Inferior parietal cortex (tissue), 1 donor: ENCODE results near the gene PHF5A.
"Not testable (repeated sequence)": the region's sequence is repeated elsewhere in the genome, so short reads cannot be mapped to it uniquely, and the experiment has no call there.

Source experiments
- DNase-seq: peaks from one replicate; pipeline ENCODE4 v3.0.0-alpha.2; 2016; ENCODE audit errors: extremely low spot score

Gene PHF5A

GRCh38 chr22:41447435-41448188 is 20.9 kb downstream of the PHF5A start:
- DNase-seq, result peak; percentile 69

DNA sequence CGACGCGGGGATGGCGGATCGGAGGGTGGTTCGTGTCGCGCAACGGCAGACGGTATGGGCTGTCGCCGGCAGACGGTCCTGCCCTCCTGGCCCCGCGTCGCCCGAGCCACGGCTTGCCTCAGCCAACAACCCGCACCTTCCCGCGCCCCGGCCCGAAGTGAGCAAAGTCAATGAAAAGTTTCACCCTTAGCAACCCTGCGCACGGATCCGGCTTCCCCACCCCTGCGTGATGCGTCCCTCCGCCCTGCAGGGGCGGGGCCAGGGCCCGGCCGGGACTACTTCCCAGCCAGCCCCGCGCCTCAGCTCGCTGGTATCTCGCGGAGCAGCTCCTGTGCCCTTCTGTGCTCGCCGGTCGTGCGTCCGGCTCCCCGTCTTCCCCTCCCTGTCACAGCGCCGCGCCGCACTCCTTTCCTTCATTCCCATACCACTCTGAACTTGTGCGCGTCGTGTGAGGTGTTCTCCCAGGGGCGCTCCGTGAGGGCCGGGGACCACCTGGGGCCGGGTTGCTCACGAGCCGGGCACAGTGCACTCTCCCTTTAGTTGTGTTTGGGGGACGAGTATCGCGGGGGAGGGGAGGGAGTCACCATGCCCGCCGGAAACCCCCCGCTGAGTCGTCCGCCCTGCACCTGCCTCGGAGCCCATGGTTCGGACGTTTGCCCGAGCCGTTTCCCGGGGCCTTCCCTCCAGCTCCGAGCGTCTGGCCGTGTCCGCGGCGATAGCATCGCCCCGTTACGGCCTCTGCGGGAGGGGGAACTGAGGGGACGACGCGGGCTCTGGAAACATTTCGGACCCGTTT is 21.7 kb downstream of the PHF5A start, which contains the start of gene TOB2:
TSS of gene TOB2 (minus strand) at position 163 of the 796 bp plus-strand sequence. CDS start 9,456 bp downstream, outside the sequence.
- DNase-seq, result peak; percentile 95

DNA sequence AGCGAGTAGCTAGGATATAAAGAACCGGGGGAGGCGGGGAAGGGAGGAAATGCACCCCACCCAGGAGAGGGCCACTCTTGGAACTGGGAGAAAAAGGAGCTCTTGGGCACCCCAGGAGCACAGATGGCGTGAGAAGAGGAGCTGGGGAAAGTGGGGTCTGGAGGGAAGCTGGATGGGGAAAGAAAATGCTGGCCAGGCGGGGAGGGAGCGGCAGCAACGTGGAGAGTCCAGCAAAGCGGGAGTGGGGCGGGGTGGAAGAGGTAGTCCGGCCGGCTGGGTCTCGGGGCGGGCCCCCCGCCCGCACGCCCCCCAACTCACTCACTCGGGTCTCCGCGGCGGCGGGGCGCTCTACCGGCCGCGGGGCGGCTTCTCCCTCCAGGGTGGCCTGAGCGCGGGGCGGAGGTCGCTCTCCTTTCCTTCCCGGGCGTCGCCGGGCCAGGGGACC is 22.4 kb downstream of the PHF5A start:
- no peak for DNase-seq

- peak; percentile 60 for DNase-seq
These were observed 23.1 kb downstream of the PHF5A start for GRCh38 chr22:41445129-41446056.

DNA sequence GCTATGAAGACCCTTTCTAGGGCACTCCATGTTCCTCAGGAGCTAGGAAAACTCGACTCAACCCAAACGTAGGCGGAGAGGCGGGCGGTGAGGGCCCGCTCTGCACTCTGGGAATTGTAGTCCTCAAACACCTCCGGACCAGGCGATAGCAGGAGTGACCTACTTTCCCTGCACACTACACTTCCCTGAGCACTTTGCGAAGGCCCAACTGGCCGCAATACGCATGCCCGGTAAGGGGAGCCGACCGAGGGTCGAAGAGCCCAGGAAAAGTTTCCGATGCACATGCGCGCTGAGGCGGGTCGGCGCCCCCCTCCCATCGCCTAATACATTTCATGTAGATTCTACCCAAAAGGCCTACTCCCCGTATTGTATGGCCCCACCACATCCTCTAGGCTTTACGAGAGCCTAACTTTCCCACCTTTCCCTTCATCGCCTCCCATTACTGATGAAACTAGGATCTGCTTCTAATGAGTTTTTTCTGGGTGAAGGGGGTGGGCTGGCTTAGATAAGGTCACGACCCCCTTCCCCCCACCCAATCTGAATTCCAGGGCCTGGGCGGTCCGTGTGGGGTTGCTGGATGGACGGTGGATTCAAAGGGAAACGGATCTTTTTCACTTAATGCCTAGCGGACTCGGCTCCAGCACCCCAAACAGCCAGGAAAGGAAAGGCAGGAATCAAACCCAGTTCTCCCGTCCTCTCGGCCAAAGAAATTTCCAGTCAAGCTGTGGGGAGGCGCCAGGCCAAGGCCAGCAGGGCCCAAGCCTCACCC is 23.9 kb downstream of the PHF5A start:
- peak; percentile 92 for DNase-seq

- DNase-seq, result no peak
These were observed 26.2 kb downstream of the PHF5A start for GRCh38 chr22:41442240-41442792.

DNA sequence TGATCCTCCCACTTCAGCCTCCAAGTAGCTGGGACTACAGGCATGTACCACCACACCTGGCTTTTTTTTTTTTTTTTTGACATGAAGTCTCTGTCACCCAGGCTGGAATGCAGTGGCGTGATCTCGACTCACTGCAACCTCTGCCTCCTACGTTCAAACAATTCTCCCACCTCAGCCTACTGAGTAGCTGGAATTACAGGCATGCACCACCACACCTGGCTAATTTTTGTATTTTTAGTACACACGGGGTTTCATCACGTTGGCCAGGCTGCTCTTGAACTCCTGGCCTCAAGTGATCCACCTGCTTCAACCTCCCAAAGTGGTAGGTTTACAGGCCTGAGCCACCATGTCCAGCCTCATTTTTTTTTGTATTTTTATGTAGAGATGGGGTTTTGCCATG is 28.0 kb downstream of the PHF5A start:
- DNase-seq, result not testable (repeated sequence)

DNA sequence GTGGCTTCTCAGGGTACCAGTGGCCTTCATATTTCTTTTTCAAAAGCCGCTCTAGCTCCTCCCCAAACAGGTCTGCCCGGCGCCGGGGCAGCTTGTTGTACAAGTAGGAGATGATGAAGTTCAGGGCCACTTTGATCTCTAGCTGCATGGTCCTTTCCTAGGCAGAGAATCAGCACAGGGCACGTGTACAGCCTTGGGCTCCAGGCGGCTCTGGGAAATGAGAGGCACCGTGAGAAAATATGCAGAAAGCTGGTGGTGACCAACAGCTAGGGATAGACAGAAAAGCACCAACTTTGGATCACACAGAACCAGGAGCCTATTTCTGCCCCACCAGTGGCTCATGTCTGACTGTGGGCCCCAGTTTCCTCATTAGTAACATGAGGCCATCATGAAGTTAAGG is 31.3 kb downstream of the PHF5A start:
- no peak for DNase-seq

- no peak for DNase-seq
These were observed 32.0 kb downstream of the PHF5A start for GRCh38 chr22:41436322-41437113.

DNA sequence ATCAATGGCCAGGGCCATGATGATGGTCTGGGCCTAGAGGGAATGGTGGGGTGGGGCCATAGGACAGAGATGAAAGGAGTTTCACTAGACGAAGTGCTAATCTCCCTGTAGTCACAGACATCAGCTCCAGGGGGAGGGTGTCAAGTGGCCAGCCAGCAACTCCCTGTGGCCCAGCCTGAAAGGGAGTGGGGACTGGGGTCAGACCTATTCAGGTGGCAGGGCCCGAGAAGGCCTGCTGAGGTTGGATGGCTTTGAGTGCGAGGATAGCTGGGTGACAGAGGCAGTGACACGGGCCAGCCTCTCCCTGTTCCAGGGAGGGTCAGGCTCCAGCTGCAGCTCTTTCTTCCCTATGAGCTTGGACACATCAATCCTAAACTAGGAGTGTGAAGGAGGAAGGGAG is 32.9 kb downstream of the PHF5A start:
- DNase-seq, result no peak

GRCh38 chr22:41434361-41435003 is 34.0 kb downstream of the PHF5A start:
- DNase-seq, result not testable (repeated sequence)

DNA sequence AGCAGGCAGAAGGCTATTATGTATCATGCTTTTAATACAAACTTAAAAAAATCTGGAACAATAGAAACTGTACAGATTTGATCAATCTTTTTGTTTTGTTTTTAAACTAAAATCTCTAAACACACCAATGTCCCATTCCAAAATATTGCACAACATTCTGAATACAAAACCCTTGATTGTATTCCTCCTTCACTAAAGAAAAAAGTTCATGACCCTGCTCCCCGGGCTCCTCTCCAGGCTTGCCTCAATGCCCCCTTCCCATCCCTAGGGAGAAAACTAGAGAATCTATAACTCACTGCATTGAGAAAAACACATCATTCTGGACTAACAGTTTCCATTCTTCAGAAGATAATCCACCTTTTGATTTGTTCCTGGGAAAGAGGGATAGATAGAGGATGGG is 35.0 kb downstream of the PHF5A start:
- DNase-seq, result not testable (repeated sequence)

DNA sequence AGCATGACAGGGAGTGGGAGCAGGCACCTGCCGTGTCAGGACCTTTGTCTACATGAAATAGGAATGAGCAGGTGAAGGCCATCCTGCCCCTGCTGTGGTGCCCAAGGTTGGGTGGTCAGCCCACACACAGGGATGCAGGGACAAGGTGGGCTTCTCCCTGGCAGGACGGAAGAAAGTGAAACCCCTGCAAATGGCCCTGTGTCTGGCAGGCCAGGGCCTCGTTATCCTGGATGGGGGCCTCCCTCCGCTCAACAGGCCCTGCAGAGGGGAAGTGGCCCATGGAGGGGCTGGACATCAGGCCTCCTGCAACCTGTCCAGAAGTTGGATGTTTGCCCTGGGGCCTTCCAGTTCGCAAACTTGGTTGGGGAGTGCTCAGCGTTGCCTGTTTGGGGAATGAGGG is 36.8 kb downstream of the PHF5A start:
- DNase-seq, result no peak

DNA sequence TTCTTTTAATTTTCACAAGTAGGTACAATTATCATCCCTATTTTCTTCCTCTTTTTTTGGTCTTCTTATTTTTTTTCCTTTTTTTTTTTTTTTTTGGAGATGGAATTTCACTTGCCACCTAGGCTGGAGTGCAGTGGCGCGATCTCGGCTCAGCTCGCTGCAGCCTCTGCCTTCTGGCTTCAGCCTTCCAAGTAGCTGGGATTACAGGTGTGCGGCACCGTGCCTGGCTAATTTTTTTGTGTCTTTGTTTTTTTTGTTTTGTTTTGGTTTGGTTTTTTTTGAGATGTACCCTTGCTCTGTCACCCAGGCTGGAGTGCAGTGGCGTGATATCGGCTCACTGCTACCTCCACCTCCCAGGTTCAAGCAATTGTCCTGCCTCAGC is 38.5 kb downstream of the PHF5A start:
- DNase-seq, result no peak

- no peak for DNase-seq
These were observed 39.1 kb downstream of the PHF5A start for GRCh38 chr22:41429232-41429950.

DNA sequence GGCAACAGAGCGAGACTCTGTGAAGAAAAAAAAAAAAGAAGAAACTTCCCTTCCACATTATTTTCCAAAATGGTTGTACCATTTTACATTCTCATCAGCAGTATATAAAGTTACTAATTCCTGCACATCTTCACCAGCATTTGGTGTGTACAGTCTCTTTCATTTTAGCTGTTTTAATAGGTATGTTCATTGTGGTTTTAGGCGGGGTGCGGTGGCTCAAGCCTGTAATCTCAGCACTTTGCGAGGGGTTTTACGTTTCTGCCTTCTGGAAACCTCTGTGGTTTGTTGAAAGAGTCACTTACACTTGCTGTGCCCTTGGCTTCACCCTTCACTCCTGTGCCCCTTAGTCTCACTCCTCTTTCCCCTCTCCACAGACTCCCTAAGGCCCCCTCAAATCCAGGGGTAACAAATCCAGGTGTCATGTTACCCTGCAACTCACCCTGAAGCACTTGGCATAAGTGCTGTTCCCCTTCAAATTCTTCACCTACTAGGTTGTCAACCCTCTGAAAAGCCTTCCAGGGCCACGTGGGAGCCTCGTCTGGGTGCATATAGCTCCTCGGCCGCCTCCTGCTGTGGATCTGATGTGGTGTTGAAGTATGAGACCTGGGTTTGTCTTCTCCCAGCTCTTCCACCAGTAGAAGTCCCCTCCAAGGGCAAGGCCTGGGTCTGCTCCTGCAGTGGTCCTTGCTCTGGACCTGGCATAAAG is 42.7 kb downstream of the PHF5A start:
- DNase-seq, result no peak

GRCh38 chr22:41418717-41419116 is 49.8 kb downstream of the PHF5A start:
- DNase-seq, result no peak
